Measurements from ENCODE around the gene GALNT2. TPM values are rescaled to one million over a fixed set of nuclear protein-coding genes. Genes with fewer than 3 reads are reported as not detected.

The GALNT2 gene
- total and polyA plus RNA-seq, 2 of the 4 experiments (the other 2 are of a cell fraction): 50.4 to 189 TPM

GRCh38 chr1:230230948-230231773, 164.1 kb downstream of the GALNT2 start:
- no peak for DNase-seq
- H4K5ac ChIP-seq (ENCODE audit: low read depth, low read length): no peak overlapping the region
- H3K18ac ChIP-seq (ENCODE audit: low read depth, low read length): no peak overlapping the region
- H3K27me3 ChIP-seq (ENCODE audit: control insufficient read depth, insufficient read depth, low read length): no peaks in the 10 kb centered on the region
- H3K36me3 ChIP-seq (ENCODE audit: control insufficient read depth, insufficient read depth, low read length): peaks cover 6% of the 10 kb centered on the region; the same call in 1 of the 2 replicates
- no peak overlapping the region for H3K4ac ChIP-seq (ENCODE audit: low read depth, low read length)
- intact Hi-C loops (cut with micrococcal nuclease): no loop called here
- in situ Hi-C loops (cut with MboI; ENCODE audit: low sequenced_read_pairs): no loop called here
- no peak for TF ChIP-seq ELK1 (IDR thresholded peaks at IDR 0.05; ENCODE audit: borderline replicate concordance, low read depth, low read length)
- TF ChIP-seq MAFK (IDR thresholded peaks at IDR 0.05; ENCODE audit: low read depth, low read length): no peak
- TF ChIP-seq CHD1 (IDR thresholded peaks at IDR 0.05; ENCODE audit: low read depth, low read length): no peak
- TF ChIP-seq RAD21 (IDR thresholded peaks at IDR 0.05; ENCODE audit: low read length): no peak
- TF ChIP-seq FOS (IDR thresholded peaks at IDR 0.05; ENCODE audit: low read depth, low read length): no peak
- no peak for TF ChIP-seq BHLHE40 (IDR thresholded peaks at IDR 0.05; ENCODE audit: low read depth, low read length)
- TF ChIP-seq CEBPB (IDR thresholded peaks at IDR 0.05; ENCODE audit: low read depth, low read length): no peak
- no peak overlapping the region for H3K14ac ChIP-seq (replicated peaks; ENCODE audit: low read depth, low read length)
- peaks cover 17 to 48% of the 10 kb centered on the region in 2 experiments for H3K79me1 ChIP-seq (ENCODE audit: low read depth in 1 of 2, low read length in 2 of 2)
- no peak overlapping the region for H2BK20ac ChIP-seq (ENCODE audit: low read depth, low read length)
- H3K9me1 ChIP-seq (ENCODE audit: insufficient read depth, low read length): peaks cover 5% of the 10 kb centered on the region; the same call in 1 of the 2 replicates
- no peak overlapping the region for H2BK5ac ChIP-seq (ENCODE audit: low read depth, low read length, poor library complexity, severe bottlenecking)
- H3K4me1 ChIP-seq (ENCODE audit: control insufficient read depth, insufficient read depth, low read length): peaks cover 5% of the 10 kb centered on the region; the same call in 1 of the 2 replicates
- ChIA-PET POLR2A (ENCODE audit: unreplicated experiment) (no interaction called here), CTCF (no interaction called here)
- H3K9me3 ChIP-seq (ENCODE audit: control insufficient read depth, insufficient read depth, low read length): no peaks in the 10 kb centered on the region
- no peak overlapping the region for H2AFZ ChIP-seq (replicated peaks; ENCODE audit: low read length, poor library complexity)
- no peak overlapping the region for H2BK15ac ChIP-seq (ENCODE audit: low read depth, low read length)
- no peak overlapping the region for H4K8ac ChIP-seq (ENCODE audit: low read depth in 2 of 2, low read length in 2 of 2)
- no peaks in the 10 kb centered on the region; the same call in 1 of the 2 replicates for H4K20me1 ChIP-seq (ENCODE audit: insufficient read depth, low read length)
- no peak overlapping the region for H3K23ac ChIP-seq (ENCODE audit: low read depth, low read length)
- no TSS peak for BruUV-seq (replicated peaks)
- no peak overlapping the region for H4K91ac ChIP-seq (ENCODE audit: insufficient read depth, low read depth, low read length)
- no peak overlapping the region for H2BK120ac ChIP-seq (ENCODE audit: low read depth, low read length)
- no peak overlapping the region for H3K56ac ChIP-seq (ENCODE audit: extremely low read depth, insufficient read depth, low read length)
- dilution Hi-C loops (cut with HindIII; ENCODE audit: low sequenced_read_pairs, unreplicated experiment): no loop called here
- WGBS, 2 experiments (ENCODE audit: extremely low coverage in 2 of 2, insufficient read length in 1 of 2): 93% methylated on average over 2 of the region's 8 CpGs; no CpG with 5 or more reads in 1 of the 2 experiments
- no peak overlapping the region for H3K9ac ChIP-seq (ENCODE audit: low read depth, low read length)
- no peak overlapping the region for H3K27ac ChIP-seq (ENCODE audit: insufficient read depth, low read length)
- H3K4me2 ChIP-seq (ENCODE audit: low read depth, low read length): no peak overlapping the region
- no peak overlapping the region for H3K4me3 ChIP-seq (ENCODE audit: insufficient read depth, low read depth, low read length)
- no peak overlapping the region for H2AK5ac ChIP-seq (ENCODE audit: low read depth, low read length)
- ATAC-seq (ENCODE audit: low read depth): no peak
- no peak overlapping the region for H2AK9ac ChIP-seq (replicated peaks; ENCODE audit: low read depth, low read length, poor library complexity)

Measured in IMR-90 (cell line).